GM23248 (cell line): ENCODE measurements around the gene OSBPL5. TPM values are rescaled to one million over a fixed set of nuclear protein-coding genes. Genes with fewer than 3 reads are reported as not detected.
"Not testable (repeated sequence)": the region's sequence is repeated elsewhere in the genome, so short reads cannot be mapped to it uniquely, and the experiment has no call there.

Experiments
- DNase-seq: peaks from one replicate; pipeline ENCODE4 v3.0.0-alpha.2; 2015
- H2AFZ ChIP-seq: fragments of 200-600 bp; sonication (generic); 2 replicates; pipeline ENCODE4 v1.6.1; 2016; ENCODE audit warnings: antibody characterized with exemption
- H3F3A ChIP-seq: fragments of 200-600 bp; sonication (generic); 2 replicates; pipeline ENCODE4 v1.6.1; 2016; ENCODE audit warnings: mild to moderate bottlenecking, antibody characterized with exemption, mixed run types; ENCODE audit not compliant: insufficient read depth
- H3K27ac ChIP-seq: fragments of 200-600 bp; sonication (generic); 2 replicates; pipeline ENCODE4 v1.5.1; 2016; ENCODE audit warnings: mild to moderate bottlenecking
- H3K27me3 ChIP-seq: fragments of 200-600 bp; sonication (generic); replicated peaks from 2 replicates; pipeline ENCODE4 v1.6.1; 2016; ENCODE audit warnings: mild to moderate bottlenecking; ENCODE audit not compliant: insufficient read depth
- H3K36me3 ChIP-seq: fragments of 200-600 bp; sonication (generic); 2 replicates; pipeline ENCODE4 v1.6.1; 2016; ENCODE audit warnings: low read depth, mild to moderate bottlenecking
- H3K4me1 ChIP-seq: fragments of 200-600 bp; sonication (generic); 2 replicates; pipeline ENCODE4 v1.6.1; 2016; ENCODE audit warnings: mild to moderate bottlenecking; ENCODE audit not compliant: insufficient read depth
- H3K4me2 ChIP-seq: fragments of 200-600 bp; sonication (generic); one replicate; pipeline ENCODE4 v1.6.1; 2016; ENCODE audit warnings: mild to moderate bottlenecking; ENCODE audit not compliant: unreplicated experiment
- H3K4me3 ChIP-seq: fragments of 200-600 bp; sonication (generic); 2 replicates; pipeline ENCODE4 v1.5.1; 2016; ENCODE audit warnings: mild to moderate bottlenecking
- H3K79me2 ChIP-seq: fragments of 200-600 bp; sonication (generic); 2 replicates; pipeline ENCODE4 v1.6.1; 2016; ENCODE audit warnings: mild to moderate bottlenecking; ENCODE audit not compliant: insufficient read depth
- H3K9ac ChIP-seq: fragments of 200-600 bp; sonication (generic); 2 replicates; pipeline ENCODE4 v1.6.1; 2016; ENCODE audit warnings: mild to moderate bottlenecking
- H3K9me2 ChIP-seq: fragments of 200-600 bp; sonication (generic); 2 replicates; pipeline ENCODE4 v1.6.1; 2016; ENCODE audit warnings: mixed run types, mild to moderate bottlenecking, moderate library complexity; ENCODE audit not compliant: insufficient read depth
- H3K9me3 ChIP-seq: fragments of 200-600 bp; sonication (generic); one replicate; pipeline ENCODE4 v1.6.1; 2017; ENCODE audit warnings: low read depth
- H4K20me1 ChIP-seq: fragments of 200-600 bp; sonication (generic); 2 replicates; pipeline ENCODE4 v1.6.0; 2016; ENCODE audit not compliant: insufficient read depth
- EZH2 ChIP-seq: fragments of 200-600 bp; sonication (generic); IDR thresholded peaks from 2 replicates; pipeline ENCODE4 v1.6.1; 2018; ENCODE audit warnings: antibody characterized with exemption, mild to moderate bottlenecking; ENCODE audit not compliant: insufficient read depth, poor library complexity, severe bottlenecking
- EZH2phosphoT487 ChIP-seq: fragments of 200-600 bp; sonication (generic); IDR thresholded peaks from 2 replicates; pipeline ENCODE4 v1.6.1; 2018; ENCODE audit warnings: antibody characterized with exemption, moderate library complexity, mild to moderate bottlenecking, low read depth; ENCODE audit not compliant: insufficient read depth
- WGBS, 2 experiments: methylation state at CpG; one replicate each; pipeline ENCODE4 v1.1.6; 2015 to 2017; ENCODE audit warnings: low lambda C conversion rate in 2 of 2, low coverage in 1 of 2; ENCODE audit errors: missing lambda C conversion rate in 2 of 2; 5-methylcytosine and 5-hydroxymethylcytosine counted together
- in situ Hi-C: fragments of 300-500 bp; cut with MboI; formaldehyde crosslinking; loops from 2 replicates; pipeline ENCODE4 v1.15.0; 2020
- polyA plus RNA-seq: library from polyadenylated mRNA; unstranded; fragments of >200 nt; fragmentation: Nextera tagmentation; extraction: Ambion mirVana; gene quantifications from 2 replicates; pipeline ENCODE4 v1.2.1, GENCODE V29; 2016
- total RNA-seq: library from RNA; depleted of rRNA; stranded (reverse); fragments of >200 nt; shearing (Covaris generic); gene quantifications from 2 replicates; pipeline ENCODE4 v1.2.3, GENCODE V29; 2014

The OSBPL5 gene
- total and polyA plus RNA-seq, 2 experiments from 2014 or later, result 27.9 to 57.6 TPM

DNA sequence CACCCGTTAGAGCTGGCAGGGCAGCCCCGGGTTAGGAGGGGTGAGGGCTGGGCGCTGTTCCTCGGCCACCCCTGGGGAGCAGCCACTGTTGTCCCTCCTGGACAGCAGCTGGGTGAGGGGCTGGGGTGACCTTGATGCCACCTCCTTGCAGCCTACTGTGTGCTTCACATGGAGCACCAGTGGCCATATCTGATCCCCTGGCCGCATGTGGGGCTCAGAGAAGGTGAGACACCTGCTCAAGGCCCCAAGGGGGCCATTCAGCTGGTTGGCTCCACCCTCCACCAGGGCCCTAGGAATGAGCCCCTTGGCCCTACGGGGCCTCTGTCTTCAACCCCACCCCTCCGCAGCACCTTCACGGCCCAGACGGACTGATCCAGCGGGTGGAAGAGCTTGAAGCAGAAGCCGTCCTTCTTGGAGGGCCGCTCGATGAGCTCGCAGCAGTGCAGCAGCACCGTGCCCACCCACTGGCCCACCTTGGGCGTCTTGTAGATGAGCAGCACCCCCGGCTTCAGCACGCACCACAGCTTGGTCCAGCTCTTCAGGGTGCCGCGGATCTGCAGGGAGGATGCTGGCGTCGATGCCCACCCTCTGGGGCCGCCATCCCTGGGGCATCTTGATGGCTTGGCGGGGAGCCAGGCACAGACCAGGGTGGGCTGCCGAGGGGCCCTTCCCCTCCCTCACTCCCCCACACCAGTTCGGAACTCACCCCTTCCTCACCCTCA lies 44.9 kb downstream of the OSBPL5 start:
- Histone ChIP-seq H3K9ac (no peak overlapping the region), H3K79me2 (no peaks in the 10 kb centered on the region), H3K4me2 (no peak overlapping the region), H3K4me1 (peaks cover 15% of the 10 kb centered on the region), H3K36me3 (peaks cover 16% of the 10 kb centered on the region), H3K9me3 (no peaks in the 10 kb centered on the region), H3K4me3 (no peak overlapping the region), H3K9me2 (no peaks in the 10 kb centered on the region), H3K27ac (no peak overlapping the region), H4K20me1 (no peaks in the 10 kb centered on the region), H2AFZ (no peak overlapping the region), H3F3A (peaks cover 13% of the 10 kb centered on the region), H3K27me3 (no peaks in the 10 kb centered on the region)
- 92% methylated on average over 26 of the region's 26 CpGs for WGBS, 2 experiments
- in situ Hi-C loops, result no loop called here
- no peak for DNase-seq
- TF ChIP-seq EZH2 (no peak), EZH2phosphoT487 (no peak)

DNA sequence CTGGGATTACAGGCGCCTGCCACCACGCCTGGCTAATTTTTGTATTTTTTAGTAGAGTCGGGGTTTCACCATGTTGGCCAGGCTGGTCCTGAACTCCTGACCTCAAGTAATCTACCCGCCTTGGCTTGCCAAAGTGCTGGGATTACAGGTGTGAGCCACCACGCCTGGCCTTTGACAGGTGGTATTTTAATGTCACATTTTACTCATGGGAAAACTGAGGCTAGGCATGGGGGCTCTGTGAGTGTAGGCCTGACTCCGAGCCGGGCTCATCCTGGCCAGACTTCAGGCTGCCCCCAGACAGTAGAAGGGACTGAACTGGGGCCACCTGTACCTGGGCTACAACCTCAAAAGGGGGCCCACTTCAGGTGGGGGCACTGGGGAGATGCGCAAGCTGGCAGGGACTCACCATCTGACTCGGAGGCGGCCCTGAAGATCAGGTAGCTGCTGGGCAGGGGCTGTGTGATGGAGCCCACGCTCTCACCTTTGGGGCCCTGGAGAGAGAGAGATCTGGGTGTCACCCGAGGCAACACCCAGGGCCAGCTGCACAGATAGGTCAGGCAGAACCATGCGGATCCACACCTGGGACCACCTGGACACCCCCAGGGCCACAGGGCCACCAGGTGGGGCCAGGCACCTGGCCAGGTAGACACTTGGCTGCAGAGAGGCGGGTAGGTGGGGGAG lies 45.8 kb downstream of the OSBPL5 start:
- 98% methylated on average over 14 of the region's 14 CpGs for WGBS, 2 experiments

DNA sequence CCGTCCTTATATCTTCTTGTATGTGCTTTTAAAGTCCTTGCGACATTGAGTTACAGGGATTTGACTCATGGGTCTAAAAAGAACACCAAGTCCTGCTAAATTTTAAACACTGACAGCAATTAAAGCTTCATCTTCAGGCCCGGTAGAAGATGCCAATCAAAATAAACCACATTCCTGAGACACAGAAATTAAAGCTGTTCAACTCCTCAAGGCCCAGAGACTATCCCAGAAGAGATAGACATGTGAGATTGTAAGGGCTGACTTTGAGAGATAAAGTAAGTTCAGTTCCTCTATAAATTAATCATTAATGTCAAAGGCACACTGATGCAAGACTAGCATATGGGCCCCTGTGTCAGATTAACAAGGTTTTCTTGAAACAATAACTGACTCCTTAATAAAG lies 49.8 kb downstream of the OSBPL5 start:
- Histone ChIP-seq H2AFZ (no peak overlapping the region), H3K4me3 (no peak overlapping the region), H3K27me3 (no peaks in the 10 kb centered on the region), H3F3A (peaks cover 3% of the 10 kb centered on the region; the same call in 1 of the 2 replicates), H4K20me1 (no peaks in the 10 kb centered on the region), H3K36me3 (peaks cover 28% of the 10 kb centered on the region), H3K4me1 (no peaks in the 10 kb centered on the region), H3K4me2 (no peak overlapping the region), H3K9me2 (no peaks in the 10 kb centered on the region), H3K9me3 (peaks cover 4% of the 10 kb centered on the region), H3K9ac (no peak overlapping the region), H3K27ac (no peak overlapping the region), H3K79me2 (no peaks in the 10 kb centered on the region)
- WGBS, 2 experiments, result 81 to 82% methylated on average over 3 of the region's 3 CpGs
- no peak for TF ChIP-seq EZH2
- TF ChIP-seq EZH2phosphoT487, result no peak
- DNase-seq, result no peak
- in situ Hi-C loops, result no loop called here

More for the DNA sequence above, 45.8 kb downstream of the OSBPL5 start:
- Histone ChIP-seq H3K79me2 (no peaks in the 10 kb centered on the region), H2AFZ (no peak overlapping the region), H3F3A (peaks cover 6% of the 10 kb centered on the region; the same call in 1 of the 2 replicates), H3K9me2 (no peaks in the 10 kb centered on the region), H3K4me2 (no peak overlapping the region), H3K9me3 (peaks cover 4% of the 10 kb centered on the region), H3K27ac (no peak overlapping the region), H3K9ac (no peak overlapping the region), H3K4me1 (peaks cover 8% of the 10 kb centered on the region), H3K4me3 (no peak overlapping the region), H4K20me1 (no peaks in the 10 kb centered on the region), H3K27me3 (no peaks in the 10 kb centered on the region), H3K36me3 (peaks cover 20% of the 10 kb centered on the region)
- TF ChIP-seq EZH2, result no peak
- no peak for TF ChIP-seq EZH2phosphoT487
- in situ Hi-C loops, result no loop called here
- no peak for DNase-seq

DNA sequence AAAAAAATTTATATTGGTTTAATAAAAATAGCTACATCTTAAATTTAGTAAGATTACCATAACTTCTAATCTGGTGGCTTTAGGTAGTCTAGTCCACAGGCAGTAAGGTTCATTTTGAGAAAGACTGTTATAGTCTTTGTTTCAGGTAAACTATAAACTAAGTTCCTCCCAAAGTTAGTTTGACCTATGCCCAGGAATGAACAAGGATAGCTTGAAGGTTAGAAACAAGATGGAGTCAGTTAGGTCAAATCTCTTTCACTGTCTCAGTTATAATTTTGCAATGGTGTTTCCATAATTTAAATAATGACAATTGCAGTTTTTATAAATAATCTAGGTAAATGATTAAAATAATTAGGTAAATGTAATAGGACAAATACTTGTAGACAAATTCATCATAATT lies 51.4 kb downstream of the OSBPL5 start:
- in situ Hi-C loops, H4K20me1 ChIP-seq, H3K9me3 ChIP-seq, H3K4me3 ChIP-seq, H3K27me3 ChIP-seq, H2AFZ ChIP-seq, H3F3A ChIP-seq, H3K4me2 ChIP-seq, H3K9ac ChIP-seq, H3K79me2 ChIP-seq, H3K4me1 ChIP-seq, H3K27ac ChIP-seq, H3K9me2 ChIP-seq, DNase-seq: not testable (repeated sequence)
- peaks cover 28% of the 10 kb centered on the region for H3K36me3 ChIP-seq
